ENCODE data around the gene CYP2E1.

- TF ChIP-seq CTCF (IDR thresholded peaks at IDR 0.05) (no peak), POLR2A (IDR thresholded peaks at IDR 0.05) (no peak)
Measured at GRCh38 chr10:133488354-133488753, 38.8 kb upstream of the CYP2E1 start.
